Subcutaneous abdominal adipose tissue (tissue), 5 donors: ENCODE measurements around the gene BEND6.
"Not testable (repeated sequence)": the region's sequence is repeated elsewhere in the genome, so short reads cannot be mapped to it uniquely, and the experiment has no call there.

ENCODE experiments used
- H3K27ac ChIP-seq: one replicate; pipeline ENCODE4 v1.7.0; 2013; ENCODE audit warnings: low read depth, mild to moderate bottlenecking, inconsistent platforms, low read length, moderate library complexity
- H3K27me3 ChIP-seq, 5 donors: one replicate each; pipeline ENCODE4 v1.7.0; 2013; ENCODE audit warnings: low read length in 5 of 5, inconsistent platforms in 1 of 5; ENCODE audit not compliant: control insufficient read depth in 5 of 5, insufficient read depth in 4 of 5
- H3K36me3 ChIP-seq, 5 donors: one replicate each; pipeline ENCODE4 v1.7.0; 2013; ENCODE audit warnings: low read length in 5 of 5; ENCODE audit not compliant: control insufficient read depth in 5 of 5, insufficient read depth in 5 of 5
- H3K4me1 ChIP-seq, 5 donors: one replicate each; pipeline ENCODE4 v1.7.0; 2013; ENCODE audit warnings: low read length in 5 of 5, mild to moderate bottlenecking in 3 of 5, moderate library complexity in 1 of 5; ENCODE audit not compliant: control insufficient read depth in 5 of 5, insufficient read depth in 5 of 5
- H3K4me3 ChIP-seq, 5 donors: one replicate each; pipeline ENCODE4 v1.7.0; 2013; ENCODE audit warnings: low read length in 5 of 5, low read depth in 1 of 5
- H3K9ac ChIP-seq, 5 donors: one replicate each; pipeline ENCODE4 v1.7.0; 2013; ENCODE audit warnings: low read length in 5 of 5, mild to moderate bottlenecking in 4 of 5, moderate library complexity in 3 of 5
- H3K9me3 ChIP-seq, 5 donors: one replicate each; pipeline ENCODE4 v1.7.0; 2013; ENCODE audit warnings: low read length in 5 of 5; ENCODE audit not compliant: control insufficient read depth in 5 of 5
- donor health status: healthy.
- donor health status: healthy.
- donor health status: healthy.
- donor health status: healthy.
- donor health status: healthy.

BEND6 gene

DNA sequence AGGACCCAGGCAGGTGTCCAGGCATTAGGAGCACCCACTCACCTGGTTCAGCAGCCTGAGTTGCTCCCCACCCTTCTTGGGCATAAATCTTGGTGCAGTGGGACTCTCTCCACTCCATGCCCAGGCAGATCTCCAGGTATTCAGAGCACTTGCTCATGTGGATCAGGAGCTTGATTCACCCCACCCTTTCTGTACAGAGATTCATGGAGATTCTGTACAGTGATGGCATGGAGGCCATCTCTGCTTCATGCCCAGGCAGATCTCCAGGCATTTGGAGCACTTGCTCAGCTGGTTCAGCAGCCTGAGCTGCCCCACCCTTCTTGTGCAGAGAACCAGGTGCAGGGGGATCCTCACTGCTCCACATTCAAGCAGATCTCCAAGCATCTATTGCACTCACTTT lies 44.1 kb downstream of the BEND6 start:
- H3K27ac ChIP-seq, result no peak overlapping the region
- H3K4me1 ChIP-seq, result no peaks in the 10 kb centered on the region
- no peak overlapping the region for H3K4me3 ChIP-seq
- no peak overlapping the region for H3K9ac ChIP-seq
- H3K9me3 ChIP-seq, result peaks cover 0 to 9% (median 8%) of the 10 kb centered on the region in 5 donors
- no peaks in the 10 kb centered on the region for H3K27me3 ChIP-seq
- no peaks in the 10 kb centered on the region for H3K36me3 ChIP-seq

DNA sequence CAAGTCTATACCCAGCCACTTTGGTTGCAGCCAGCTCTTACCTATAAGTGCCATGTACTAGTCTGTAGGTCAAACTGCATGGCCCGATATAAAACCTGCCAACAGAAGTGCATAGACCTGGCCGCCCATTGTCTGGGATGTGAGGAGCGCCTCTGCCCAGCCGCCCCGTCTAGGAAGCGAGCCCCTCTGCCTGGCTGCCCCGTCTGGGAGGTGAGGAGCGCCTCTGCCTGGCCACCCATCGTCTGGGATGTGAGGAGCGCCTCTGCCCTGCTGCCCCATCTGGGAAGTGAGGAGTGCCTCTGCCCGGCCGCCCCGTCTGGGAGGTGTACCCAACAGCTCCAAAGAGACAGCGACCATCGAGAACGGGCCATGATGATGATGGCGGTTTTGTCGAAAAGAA lies 44.8 kb downstream of the BEND6 start:
- H3K4me3 ChIP-seq, H3K27ac ChIP-seq, H3K36me3 ChIP-seq, H3K4me1 ChIP-seq, H3K9ac ChIP-seq, H3K27me3 ChIP-seq, H3K9me3 ChIP-seq: not testable (repeated sequence)

DNA sequence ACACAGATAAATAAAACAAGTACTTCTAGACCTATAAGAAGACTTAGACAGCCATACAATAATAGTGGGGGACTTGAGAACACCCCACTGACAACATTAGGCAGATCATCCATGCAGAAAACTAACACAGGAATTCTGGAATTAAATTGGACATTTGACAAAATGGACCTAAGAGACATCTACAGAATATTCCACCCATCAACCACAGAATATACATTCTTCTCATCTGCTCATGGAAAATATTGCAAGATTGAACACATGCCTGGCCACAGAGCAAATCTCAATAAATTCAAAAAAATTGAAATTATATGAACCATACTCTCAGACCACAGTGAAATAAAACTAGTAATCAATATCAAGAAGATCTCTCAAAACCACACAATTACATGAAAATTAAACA lies 47.3 kb downstream of the BEND6 start:
- peaks cover 0 to 9% (median 8%) of the 10 kb centered on the region in 5 donors for H3K9me3 ChIP-seq
- H3K4me3 ChIP-seq, result no peak overlapping the region
- no peak overlapping the region for H3K9ac ChIP-seq
- H3K27me3 ChIP-seq, result no peaks in the 10 kb centered on the region
- no peaks in the 10 kb centered on the region for H3K36me3 ChIP-seq
- H3K27ac ChIP-seq, result no peak overlapping the region
- H3K4me1 ChIP-seq, result no peaks in the 10 kb centered on the region

DNA sequence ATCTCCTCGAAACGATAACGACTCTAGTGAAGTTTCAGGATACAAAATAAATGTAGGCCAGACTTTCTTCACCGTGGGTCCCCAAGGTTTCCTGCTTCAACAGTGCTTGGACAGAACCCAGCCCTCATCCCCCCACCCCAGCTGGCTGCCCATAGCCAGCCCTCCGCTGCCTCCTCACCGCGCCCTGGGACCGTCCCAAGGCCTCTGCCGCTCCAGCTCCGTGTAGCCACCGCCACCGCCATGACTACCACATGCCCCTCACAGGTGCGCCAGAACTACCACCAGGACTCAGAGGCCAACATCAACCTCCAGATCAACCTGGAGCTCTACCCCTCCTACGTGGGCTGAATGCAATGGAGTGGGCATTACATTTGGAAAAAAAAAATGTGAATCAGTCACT lies 49.4 kb downstream of the BEND6 start:
- Histone ChIP-seq H3K27ac (no peak overlapping the region), H3K27me3 (no peaks in the 10 kb centered on the region), H3K36me3 (no peaks in the 10 kb centered on the region), H3K9me3 (peaks cover 0 to 4% (median 3%) of the 10 kb centered on the region in 5 donors), H3K9ac (no peak overlapping the region), H3K4me3 (no peak overlapping the region), H3K4me1 (no peaks in the 10 kb centered on the region)

DNA sequence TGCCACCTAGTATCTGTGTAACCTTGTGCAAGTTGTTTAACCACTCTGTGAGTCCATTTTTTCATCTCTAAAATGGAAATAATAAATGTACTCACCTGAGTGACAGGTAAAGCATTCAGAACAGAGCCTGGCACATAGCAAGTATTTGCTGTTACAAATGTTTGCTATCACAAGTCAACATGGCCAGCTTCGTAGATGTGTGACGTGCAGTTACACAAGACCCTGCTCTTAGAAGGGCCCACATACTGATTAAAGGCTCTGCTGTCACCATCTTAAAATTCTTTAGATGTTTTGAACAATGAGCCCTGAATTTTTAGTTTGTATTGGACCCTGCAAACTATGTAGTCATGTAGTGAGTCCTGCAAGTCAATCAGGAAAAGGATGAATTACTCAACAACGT lies 51.2 kb downstream of the BEND6 start:
- no peaks in the 10 kb centered on the region for H3K4me1 ChIP-seq
- no peaks in the 10 kb centered on the region for H3K9me3 ChIP-seq
- H3K27ac ChIP-seq, result no peak overlapping the region
- H3K4me3 ChIP-seq, result no peak overlapping the region
- H3K36me3 ChIP-seq, result no peaks in the 10 kb centered on the region
- H3K27me3 ChIP-seq, result no peaks in the 10 kb centered on the region
- no peak overlapping the region for H3K9ac ChIP-seq

DNA sequence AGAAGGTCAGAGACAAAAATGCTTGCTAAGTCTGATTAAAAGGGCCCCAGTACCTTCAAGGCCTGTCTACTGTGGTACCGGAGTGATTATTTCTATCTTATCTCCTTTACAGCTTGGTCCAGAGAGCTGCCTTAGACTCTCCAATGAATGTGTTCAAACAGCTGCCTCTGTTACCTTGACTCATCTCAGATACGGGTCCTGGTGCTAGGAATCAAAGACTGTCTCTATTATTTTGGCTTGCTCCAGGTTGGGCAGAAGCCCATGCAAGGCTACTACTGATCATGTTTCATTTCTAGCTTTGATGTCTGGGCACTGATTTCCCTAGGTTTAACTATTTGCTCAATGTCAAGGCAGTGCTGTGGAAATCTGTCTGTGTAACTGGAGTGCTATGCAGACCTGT lies 53.2 kb downstream of the BEND6 start:
- H3K27ac ChIP-seq, H3K27me3 ChIP-seq, H3K4me3 ChIP-seq, H3K9ac ChIP-seq, H3K4me1 ChIP-seq, H3K36me3 ChIP-seq, H3K9me3 ChIP-seq: not testable (repeated sequence)

DNA sequence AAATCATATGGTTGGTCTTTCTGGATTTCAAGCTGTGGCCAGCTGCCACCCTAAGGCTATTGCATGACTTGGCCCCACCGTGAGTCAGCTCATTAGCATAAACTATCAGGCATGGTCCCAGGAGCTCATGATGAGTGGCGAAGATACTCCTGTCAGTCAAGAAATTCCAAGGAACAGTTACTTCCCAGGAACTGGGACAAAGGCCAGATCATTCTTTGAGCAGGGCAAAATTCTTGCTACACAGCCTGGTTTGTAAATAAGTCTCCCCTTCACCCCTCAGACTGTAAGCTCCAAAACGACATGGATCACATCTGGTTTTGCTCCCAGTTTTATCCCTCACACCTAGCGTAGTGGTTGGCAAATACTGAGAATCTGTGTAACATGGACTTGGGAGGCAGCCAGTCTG lies 58.6 kb downstream of the BEND6 start:
- no peak overlapping the region for H3K9ac ChIP-seq
- H3K36me3 ChIP-seq, result no peaks in the 10 kb centered on the region
- H3K4me3 ChIP-seq, result no peak overlapping the region
- no peaks in the 10 kb centered on the region for H3K27me3 ChIP-seq
- no peaks in the 10 kb centered on the region for H3K9me3 ChIP-seq
- H3K4me1 ChIP-seq, result peaks cover 0 to 8% (median 3%) of the 10 kb centered on the region in 5 donors
- H3K27ac ChIP-seq, result no peak overlapping the region

DNA sequence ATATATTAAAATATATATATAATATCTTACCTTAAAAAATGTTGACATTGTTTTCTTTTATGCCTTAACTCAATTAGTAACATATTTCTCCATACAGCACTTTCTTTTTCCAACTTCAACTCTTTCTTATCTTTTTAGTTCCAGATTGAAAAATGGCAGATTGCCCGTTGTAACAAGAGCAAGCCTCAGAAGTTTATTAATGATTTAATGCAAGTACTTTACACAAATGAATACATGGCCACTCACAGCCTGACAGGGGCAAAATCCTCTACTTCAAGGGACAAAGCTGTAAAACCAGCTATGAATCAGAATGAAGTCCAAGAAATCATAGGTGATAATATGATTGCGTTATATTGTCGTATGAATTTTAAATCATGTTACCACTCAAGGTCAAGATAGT lies 62.2 kb downstream of the BEND6 start:
- Histone ChIP-seq H3K4me1 (peaks cover 0 to 8% (median 3%) of the 10 kb centered on the region in 5 donors), H3K27ac (no peak overlapping the region), H3K9ac (no peak overlapping the region), H3K36me3 (no peaks in the 10 kb centered on the region), H3K4me3 (no peak overlapping the region), H3K27me3 (no peaks in the 10 kb centered on the region), H3K9me3 (no peaks in the 10 kb centered on the region)

DNA sequence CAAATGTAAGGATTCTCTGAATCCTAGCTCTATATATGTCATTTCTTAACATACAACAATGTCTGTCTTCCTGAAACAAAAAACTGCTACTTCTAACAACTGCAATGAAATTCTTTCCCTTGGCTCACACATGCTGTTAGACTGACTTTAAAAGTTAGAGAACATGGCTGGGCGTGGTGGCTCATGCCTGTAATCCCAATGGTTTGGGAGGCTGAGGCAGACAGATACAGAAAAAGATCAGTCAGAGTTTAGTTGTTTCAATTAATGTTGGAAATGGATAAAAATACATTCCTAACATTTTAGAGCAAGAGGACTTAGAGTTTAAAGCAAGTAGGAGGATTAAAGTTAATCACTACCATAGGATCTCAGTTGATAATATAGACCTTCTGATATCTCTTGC lies 62.9 kb downstream of the BEND6 start:
- Histone ChIP-seq H3K4me3 (no peak overlapping the region), H3K4me1 (peaks cover 0 to 8% (median 3%) of the 10 kb centered on the region in 5 donors), H3K9me3 (no peaks in the 10 kb centered on the region), H3K27me3 (no peaks in the 10 kb centered on the region), H3K27ac (no peak overlapping the region), H3K9ac (no peak overlapping the region), H3K36me3 (no peaks in the 10 kb centered on the region)

DNA sequence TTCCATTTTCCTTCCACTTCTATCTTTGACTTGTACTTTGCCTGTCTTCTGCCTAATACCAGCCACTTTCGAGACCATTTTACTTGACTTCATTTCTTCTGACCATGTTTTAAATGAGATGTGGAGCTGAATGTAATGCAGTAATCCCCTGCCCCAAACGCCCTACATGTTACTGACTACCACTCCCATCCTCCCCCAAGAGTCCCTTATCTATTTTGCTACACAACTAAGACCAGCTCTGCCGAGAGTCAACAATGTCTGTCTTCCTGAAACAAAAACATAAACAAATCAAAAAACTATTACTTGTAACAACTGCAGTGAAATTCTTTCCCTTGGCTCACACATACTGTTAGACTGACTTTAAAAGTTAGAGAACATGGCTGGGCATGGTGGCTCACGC lies 64.5 kb downstream of the BEND6 start:
- Histone ChIP-seq H3K9ac (no peak overlapping the region), H3K4me3 (no peak overlapping the region), H3K27ac (no peak overlapping the region), H3K36me3 (no peaks in the 10 kb centered on the region), H3K4me1 (no peaks in the 10 kb centered on the region), H3K27me3 (no peaks in the 10 kb centered on the region), H3K9me3 (peaks cover 0 to 6% (median 2%) of the 10 kb centered on the region in 5 donors)

DNA sequence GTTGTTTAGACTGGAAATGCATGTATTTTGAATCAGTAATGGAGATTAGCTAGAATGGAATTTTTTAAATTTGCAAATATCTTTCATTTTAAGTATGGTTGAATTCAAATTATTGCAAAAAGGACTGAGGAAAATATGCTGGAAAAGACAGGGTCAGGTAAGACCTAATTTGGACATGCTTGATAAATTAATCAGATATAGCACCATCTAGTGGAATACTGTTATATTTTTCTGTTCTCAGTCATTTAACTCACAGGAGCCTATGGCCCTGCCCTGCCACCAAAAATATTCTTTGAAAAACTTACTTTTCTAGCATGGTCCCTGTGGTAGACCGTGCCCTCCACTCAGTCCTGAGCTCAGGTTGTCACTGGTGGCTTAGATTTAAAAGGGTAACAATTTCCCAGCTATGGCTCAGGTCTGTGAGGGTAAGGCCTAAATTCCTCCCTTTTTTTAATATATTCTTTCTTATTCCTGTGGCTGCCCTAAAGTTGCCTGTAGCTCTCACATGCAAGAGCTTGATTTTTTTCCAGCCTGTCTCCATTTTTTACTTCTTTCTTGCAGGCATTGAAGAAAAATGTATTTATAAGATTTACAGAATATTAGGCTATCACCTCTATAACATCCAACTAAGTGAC lies 66.3 kb downstream of the BEND6 start:
- no peak overlapping the region for H3K27ac ChIP-seq
- H3K9me3 ChIP-seq, result peaks cover 3 to 12% (median 6%) of the 10 kb centered on the region in 5 donors
- no peak overlapping the region for H3K4me3 ChIP-seq
- no peak overlapping the region for H3K9ac ChIP-seq
- H3K4me1 ChIP-seq, result no peaks in the 10 kb centered on the region
- H3K27me3 ChIP-seq, result no peaks in the 10 kb centered on the region
- no peaks in the 10 kb centered on the region for H3K36me3 ChIP-seq
